K562 (cell line): ENCODE results near the gene FAM240A. TPM values are rescaled to one million over a fixed set of nuclear protein-coding genes. Genes with fewer than 3 reads are reported as not detected.

ENCODE experiments used
- ATAC-seq: fragments of 200-7000 bp; cut with Tn5 transposase; 3 replicates; pipeline ENCODE4 v1.9.1; 2020; ENCODE audit warnings: moderate library complexity
- BruUV-seq: library from RNA; stranded (reverse); fragments of 400-500 nt; replicated peaks from 2 replicates; lab custom pipeline; 2021; lab: Mats Ljungman, UMichigan
- CTCF ChIA-PET: fragments of 300-600 bp; formaldehyde crosslinking; extraction: SDS; loops from one replicate; lab custom pipeline; 2021; ENCODE audit warnings: low intra/inter-chr PET ratio; lab: Yijun Ruan, JAX
- POLR2A ChIA-PET: fragments of 300-600, 350-650 bp; sonication (Branson Sonifier 250); formaldehyde crosslinking; extraction: SDS; loops from one replicate; lab custom pipeline; 2021; ENCODE audit warnings: antibody characterized with exemption, inconsistent platforms; lab: Yijun Ruan, JAX
- DNase-seq, 4 experiments: peaks; one replicate each; pipeline versions ENCODE4 v3.0.0 to v3.0.0-alpha.2; 2011 to 2018; ENCODE audit warnings: low spot score in 3 of 4, mixed read lengths in 3 of 4; ENCODE audit errors: extremely low read depth in 1 of 4
- FAIRE-seq: peaks from 2 replicates; lab custom pipeline; 2011; peaks lifted over from hg19 to GRCh38; lab: Jason Lieb, UNC
- H2AFZ ChIP-seq: 2 replicates; pipeline ENCODE4 v1.6.0; 2011; ENCODE audit warnings: low read depth, low read length, control low read depth, inconsistent platforms
- H3K27ac ChIP-seq: fragments of 200-600 bp; 3 replicates; pipeline ENCODE4 v1.8.0; 2011; ENCODE audit warnings: low read depth, mild to moderate bottlenecking, control low read depth, inconsistent platforms, low read length, moderate library complexity, mixed read lengths; ENCODE audit errors: extremely low read depth
- H3K27me3 ChIP-seq, 2 experiments: fragments of 300-600 bp in 1 of 2; 2 replicates in 1 of 2; 3 replicates in 1 of 2; pipeline versions ENCODE4 v1.6.0 to v1.8.0; 2011; ENCODE audit warnings: inconsistent platforms in 2 of 2, low read length in 2 of 2, mild to moderate bottlenecking in 1 of 2, mixed read lengths in 1 of 2, moderate library complexity in 1 of 2; ENCODE audit not compliant: control insufficient read depth in 2 of 2, insufficient read depth in 2 of 2
- H3K36me3 ChIP-seq: fragments of 300-600 bp; 3 replicates; pipeline ENCODE4 v1.8.0; 2011; ENCODE audit warnings: mild to moderate bottlenecking, low read length, inconsistent platforms; ENCODE audit not compliant: control insufficient read depth, insufficient read depth
- H3K4me1 ChIP-seq, 2 experiments: fragments of 200-600 bp in 1 of 2; replicated peaks in 1 of 2; 2 replicates in 1 of 2; 3 replicates in 1 of 2; pipeline versions ENCODE4 v1.5.1 to v1.8.0; 2011; ENCODE audit warnings: inconsistent platforms in 2 of 2, low read length in 2 of 2, mild to moderate bottlenecking in 1 of 2, mixed read lengths in 1 of 2, moderate library complexity in 1 of 2; ENCODE audit not compliant: control insufficient read depth in 2 of 2, insufficient read depth in 2 of 2
- H3K4me2 ChIP-seq: 2 replicates; pipeline ENCODE4 v1.6.1; 2011; ENCODE audit warnings: low read length, control low read depth, inconsistent platforms, mixed read lengths; ENCODE audit not compliant: insufficient read depth
- H3K4me3 ChIP-seq: fragments of 200-600 bp; sonication (generic), shearing (Covaris generic); 2 replicates; pipeline ENCODE4 v1.5.1; 2016; ENCODE audit warnings: control low read depth, inconsistent platforms
- H3K79me2 ChIP-seq: fragments of 200-600 bp; 3 replicates; pipeline ENCODE4 v1.8.0; 2011; ENCODE audit warnings: low read length, inconsistent platforms; ENCODE audit not compliant: control insufficient read depth, insufficient read depth
- H3K9ac ChIP-seq, 2 experiments: 2 replicates each; pipeline versions ENCODE4 v1.6.0 to v1.6.1; 2011; ENCODE audit warnings: low read depth in 2 of 2, low read length in 2 of 2, control low read depth in 1 of 2, inconsistent platforms in 1 of 2, mild to moderate bottlenecking in 1 of 2, mixed read lengths in 1 of 2; ENCODE audit not compliant: insufficient read depth in 1 of 2
- H3K9me1 ChIP-seq: one replicate; pipeline ENCODE4 v1.6.0; 2011; ENCODE audit warnings: inconsistent platforms, mild to moderate bottlenecking, low read length, moderate library complexity; ENCODE audit not compliant: control insufficient read depth, insufficient read depth
- H3K9me3 ChIP-seq: replicated peaks from 2 replicates; pipeline ENCODE4 v1.5.1; 2011; ENCODE audit warnings: low read depth, low read length, inconsistent platforms; ENCODE audit not compliant: control insufficient read depth, insufficient read depth
- H4K20me1 ChIP-seq: replicated peaks from 2 replicates; pipeline ENCODE4 v1.6.1; 2011; ENCODE audit warnings: low read length, inconsistent platforms, mixed read lengths; ENCODE audit not compliant: control insufficient read depth, insufficient read depth
- BRCA1 ChIP-seq, 2 experiments: fragments of 450-650 bp in 1 of 2; sonication (generic) in 1 of 2; formaldehyde crosslinking in 1 of 2; IDR thresholded peaks; 2 replicates each; pipeline versions ENCODE4 v1.5.0 to v1.6.1; 2017 to 2020; ENCODE audit warnings: mild to moderate bottlenecking in 1 of 2, missing genetic modification reagents in 1 of 2
- HNRNPLL ChIP-seq: fragments of 200-400 bp; formaldehyde crosslinking; IDR thresholded peaks from 2 replicates; pipeline ENCODE4 v1.6.1; 2017; ENCODE audit warnings: low read length, low read depth, mild to moderate bottlenecking; ENCODE audit not compliant: poor library complexity, severe bottlenecking
- POLR2A ChIP-seq: fragments of 450-650 bp; conservative IDR thresholded peaks from 2 replicates; pipeline ENCODE4 v1.6.1; 2016
- RFX5 ChIP-seq: IDR thresholded peaks from 2 replicates; pipeline ENCODE4 v1.6.1; 2011; ENCODE audit warnings: low read depth, mild to moderate bottlenecking, improper control_type of control experiment, low read length
- SIN3B ChIP-seq: fragments of 450-650 bp; IDR thresholded peaks from 2 replicates; pipeline ENCODE4 v1.6.1; 2017; ENCODE audit warnings: low read depth, mild to moderate bottlenecking, moderate library complexity
- SIRT6 ChIP-seq: IDR thresholded peaks from one replicate; pipeline ENCODE4 v1.6.1; 2012; ENCODE audit warnings: low read depth, mild to moderate bottlenecking, control low read depth, inconsistent platforms, low read length, moderate library complexity
- SMARCA4 ChIP-seq: fragments of 450-650 bp; IDR thresholded peaks from 2 replicates; pipeline ENCODE4 v1.6.1; 2016
- SMARCA5 ChIP-seq: fragments of 450-650 bp; IDR thresholded peaks from 2 replicates; pipeline ENCODE4 v1.6.1; 2016
- SPI1 ChIP-seq: IDR thresholded peaks from 2 replicates; pipeline ENCODE4 v1.6.1; 2011; ENCODE audit warnings: low read depth, low read length, control low read depth, borderline replicate concordance
- SRSF9 ChIP-seq: fragments of 200-400 bp; formaldehyde crosslinking; IDR thresholded peaks from 2 replicates; pipeline ENCODE4 v1.6.1; 2017; ENCODE audit warnings: low read depth, low read length, borderline replicate concordance
- ZBTB9 ChIP-seq: fragments of 450-650 bp; formaldehyde crosslinking; IDR thresholded peaks from 2 replicates; pipeline ENCODE4 v1.4.0; 2020; ENCODE audit warnings: mild to moderate bottlenecking, moderate library complexity
- ZNF217 ChIP-seq: sonication (generic); formaldehyde crosslinking; IDR thresholded peaks from 2 replicates; pipeline ENCODE4 v1.8.0; 2022; ENCODE audit warnings: mild to moderate bottlenecking, missing genetic modification reagents
- WGBS: fragments of 100-300 bp; shearing (Covaris generic); methylation state at CpG from one replicate; pipeline ENCODE4 v1.1.6; 2016; ENCODE audit warnings: low coverage, mixed read lengths; ENCODE audit not compliant: insufficient coverage; ENCODE audit errors: missing lambda C conversion rate; 5-methylcytosine and 5-hydroxymethylcytosine counted together
- in situ Hi-C: fragments of 300-500 bp; cut with MboI; formaldehyde crosslinking; loops from 4 replicates; pipeline ENCODE4 v1.15.0; 2018; ENCODE audit warnings: inconsistent platforms, mixed read lengths
- intact Hi-C: fragments of 100-400 bp; cut with micrococcal nuclease; formaldehyde crosslinking; loops from 2 replicates; pipeline ENCODE4 v1.14.2; 2022
- polyA plus RNA-seq, 8 experiments: library from polyadenylated mRNA; depleted of rRNA in 4 of 8; stranded (reverse) in 5 of 8; unstranded in 3 of 8; fragments of >200 nt; fragmentation: Nextera tagmentation in 2 of 8; fragmentation: Illumina TruSeq in 1 of 8; extraction: Ambion mirVana in 2 of 8; extraction: Trizol in 1 of 8; gene quantifications; 2 replicates each; pipeline versions ENCODE4 v1.2.1 to v1.2.3, GENCODE V29; 2011 to 2014; ENCODE audit warnings: inconsistent platforms in 1 of 8, missing spikeins in 1 of 8
- total RNA-seq, 7 experiments: library from RNA; depleted of rRNA in 6 of 7; stranded (reverse); fragments of >200 nt in 6 of 7; fragmentation: Illumina TruSeq in 2 of 7; extraction: Trizol in 2 of 7; gene quantifications; 2 replicates each; pipeline versions ENCODE4 v1.2.1 to v1.2.3, GENCODE V29; 2011 to 2021; ENCODE audit warnings: low replicate concordance in 1 of 7
- TF ChIP-seq, protein P1 (sequence below), 2 experiments: fragments of 450-650 bp; formaldehyde crosslinking in 1 of 2; IDR thresholded peaks; 2 replicates each; pipeline versions ENCODE4 v1.4.0 to v1.6.1; 2014 to 2020; ENCODE audit warnings: mild to moderate bottlenecking in 2 of 2, borderline replicate concordance in 1 of 2, low read depth in 1 of 2

Gene FAM240A
- total and polyA plus RNA-seq, 9 of the 15 experiments (the other 6 are each of a cell fraction or from before 2014, with no cell fraction given), result not detected

- H3K9ac ChIP-seq, result no peak overlapping the region
- no peak overlapping the region for H3K4me3 ChIP-seq
- no peak overlapping the region for H3K27ac ChIP-seq
- no peaks in the 10 kb centered on the region for H3K9me3 ChIP-seq
- H3K27me3 ChIP-seq, result peaks cover 27 to 31% of the 10 kb centered on the region in 2 experiments
- 20% methylated on average over 16 of the region's 21 CpGs for WGBS
- intact Hi-C loops (no loop called here), in situ Hi-C loops (no loop called here)
- H3K9me1 ChIP-seq, result no peaks in the 10 kb centered on the region
- POLR2A ChIA-PET, result no interaction called here
- H4K20me1 ChIP-seq, result no peaks in the 10 kb centered on the region
- CTCF ChIA-PET, result no interaction called here
- no peak overlapping the region for H2AFZ ChIP-seq
- ATAC-seq (no peak), FAIRE-seq (no peak), DNase-seq (no peak)
- peaks cover 5 to 8% of the 10 kb centered on the region in 2 experiments; a peak in 3 of 5 replicates for H3K4me1 ChIP-seq
- BruUV-seq, result no TSS peak
- no peaks in the 10 kb centered on the region for H3K79me2 ChIP-seq
- H3K36me3 ChIP-seq, result no peaks in the 10 kb centered on the region
- H3K4me2 ChIP-seq, result no peak overlapping the region
- TF ChIP-seq ZBTB9 (no peak), HNRNPLL (no peak), SMARCA5 (no peak), POLR2A (no peak), BRCA1 (IDR thresholded peaks at IDR 0.05) (no peak), BRCA1 (CRISPR knock-in tag; IDR thresholded peaks at IDR 0.05) (no peak), SRSF9 (no peak), ZNF217 (CRISPR knock-in tag) (no peak), SPI1 (no peak), SIN3B (no peak), RFX5 (no peak), SIRT6 (no peak), SMARCA4 (no peak)
- TF ChIP-seq, protein P1, sequence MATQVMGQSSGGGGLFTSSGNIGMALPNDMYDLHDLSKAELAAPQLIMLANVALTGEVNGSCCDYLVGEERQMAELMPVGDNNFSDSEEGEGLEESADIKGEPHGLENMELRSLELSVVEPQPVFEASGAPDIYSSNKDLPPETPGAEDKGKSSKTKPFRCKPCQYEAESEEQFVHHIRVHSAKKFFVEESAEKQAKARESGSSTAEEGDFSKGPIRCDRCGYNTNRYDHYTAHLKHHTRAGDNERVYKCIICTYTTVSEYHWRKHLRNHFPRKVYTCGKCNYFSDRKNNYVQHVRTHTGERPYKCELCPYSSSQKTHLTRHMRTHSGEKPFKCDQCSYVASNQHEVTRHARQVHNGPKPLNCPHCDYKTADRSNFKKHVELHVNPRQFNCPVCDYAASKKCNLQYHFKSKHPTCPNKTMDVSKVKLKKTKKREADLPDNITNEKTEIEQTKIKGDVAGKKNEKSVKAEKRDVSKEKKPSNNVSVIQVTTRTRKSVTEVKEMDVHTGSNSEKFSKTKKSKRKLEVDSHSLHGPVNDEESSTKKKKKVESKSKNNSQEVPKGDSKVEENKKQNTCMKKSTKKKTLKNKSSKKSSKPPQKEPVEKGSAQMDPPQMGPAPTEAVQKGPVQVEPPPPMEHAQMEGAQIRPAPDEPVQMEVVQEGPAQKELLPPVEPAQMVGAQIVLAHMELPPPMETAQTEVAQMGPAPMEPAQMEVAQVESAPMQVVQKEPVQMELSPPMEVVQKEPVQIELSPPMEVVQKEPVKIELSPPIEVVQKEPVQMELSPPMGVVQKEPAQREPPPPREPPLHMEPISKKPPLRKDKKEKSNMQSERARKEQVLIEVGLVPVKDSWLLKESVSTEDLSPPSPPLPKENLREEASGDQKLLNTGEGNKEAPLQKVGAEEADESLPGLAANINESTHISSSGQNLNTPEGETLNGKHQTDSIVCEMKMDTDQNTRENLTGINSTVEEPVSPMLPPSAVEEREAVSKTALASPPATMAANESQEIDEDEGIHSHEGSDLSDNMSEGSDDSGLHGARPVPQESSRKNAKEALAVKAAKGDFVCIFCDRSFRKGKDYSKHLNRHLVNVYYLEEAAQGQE (IDR thresholded peaks at IDR 0.05; ENCODE audit: borderline replicate concordance), result no peak
- TF ChIP-seq, protein P1 (CRISPR knock-in tag; IDR thresholded peaks at IDR 0.05; ENCODE audit: low read depth), result no peak
Measured at GRCh38 chr3:46576879-46577278, 35.4 kb upstream of the FAM240A start.
